GM19351 (cell line): ENCODE measurements around the gene ARFGEF3.
"Not testable (repeated sequence)": the region's sequence is repeated elsewhere in the genome, so short reads cannot be mapped to it uniquely, and the experiment has no call there.

Experiments used
- ATAC-seq: cut with Tn5 transposase; IDR thresholded peaks from one replicate; pipeline ENCODE4 v1.9.1; 2021; ENCODE audit warnings: mild to moderate bottlenecking, moderate library complexity; ENCODE audit not compliant: unreplicated experiment

Gene ARFGEF3

GRCh38 chr6:138206862-138207261, 45.1 kb downstream of the ARFGEF3 start:
- no peak for ATAC-seq

- ATAC-seq, result no peak
Measured at GRCh38 chr6:138211048-138211581, 49.4 kb downstream of the ARFGEF3 start.

GRCh38 chr6:138211601-138212000, 49.9 kb downstream of the ARFGEF3 start:
- ATAC-seq, result no peak

GRCh38 chr6:138212530-138212929, 50.8 kb downstream of the ARFGEF3 start:
- not testable (repeated sequence) for ATAC-seq

- no peak for ATAC-seq
Measured at GRCh38 chr6:138215093-138215782, 53.5 kb downstream of the ARFGEF3 start.

GRCh38 chr6:138218449-138218848, 56.7 kb downstream of the ARFGEF3 start, which contains the start of gene PBOV1:
TSS of gene PBOV1 (minus strand) at chr6:138218491. CDS start at chr6:138218395, 96 bp downstream.
- ATAC-seq, result no peak

- no peak for ATAC-seq
Measured at GRCh38 chr6:138219398-138219797, 57.7 kb downstream of the ARFGEF3 start.

- ATAC-seq, result no peak
Measured at GRCh38 chr6:138219901-138220300, 58.2 kb downstream of the ARFGEF3 start.

GRCh38 chr6:138222901-138223546, 61.3 kb downstream of the ARFGEF3 start:
- no peak for ATAC-seq

GRCh38 chr6:138225953-138226352, 64.2 kb downstream of the ARFGEF3 start:
- no peak for ATAC-seq

- no peak for ATAC-seq
Measured at GRCh38 chr6:138226700-138227315, 65.1 kb downstream of the ARFGEF3 start.

GRCh38 chr6:138227316-138227781, 65.6 kb downstream of the ARFGEF3 start:
- no peak for ATAC-seq

GRCh38 chr6:138229072-138229471, 67.3 kb downstream of the ARFGEF3 start:
- no peak for ATAC-seq

GRCh38 chr6:138229663-138230179, 68.0 kb downstream of the ARFGEF3 start:
- ATAC-seq, result no peak

- no peak for ATAC-seq
Measured at GRCh38 chr6:138230221-138230620, 68.5 kb downstream of the ARFGEF3 start.

GRCh38 chr6:138230759-138231380, 69.1 kb downstream of the ARFGEF3 start:
- no peak for ATAC-seq

GRCh38 chr6:138231381-138231886, 69.7 kb downstream of the ARFGEF3 start:
- no peak for ATAC-seq

- ATAC-seq, result no peak
Measured at GRCh38 chr6:138234363-138234762, 72.6 kb downstream of the ARFGEF3 start.

- ATAC-seq, result no peak
Measured at GRCh38 chr6:138235205-138235604, 73.5 kb downstream of the ARFGEF3 start.

- ATAC-seq, result no peak
Measured at GRCh38 chr6:138235693-138236092, 74.0 kb downstream of the ARFGEF3 start.

GRCh38 chr6:138237463-138237862, 75.7 kb downstream of the ARFGEF3 start:
- no peak for ATAC-seq
